Colonic mucosa (tissue), 4 donors: ENCODE results near the gene PARP16. TPM values are rescaled to one million over a fixed set of nuclear protein-coding genes. Genes with fewer than 3 reads are reported as not detected.
A peak's percentile ranks its signal among the peaks of the same experiment; 100 is the strongest.
"Not testable (repeated sequence)": the region's sequence is repeated elsewhere in the genome, so short reads cannot be mapped to it uniquely, and the experiment has no call there.

Experiments used
- DNase-seq: peaks from one replicate; pipeline ENCODE4 v3.0.0-alpha.2; 2020
- H3K27ac ChIP-seq: fragments of 200-600 bp; one replicate; pipeline ENCODE4 v1.8.0; 2021
- H3K27me3 ChIP-seq: fragments of 200-600 bp; one replicate; pipeline ENCODE4 v1.8.0; 2021
- H3K36me3 ChIP-seq: fragments of 200-600 bp; one replicate; pipeline ENCODE4 v1.8.0; 2021
- H3K4me1 ChIP-seq: fragments of 200-600 bp; one replicate; pipeline ENCODE4 v1.8.0; 2021; ENCODE audit warnings: mild to moderate bottlenecking
- H3K4me3 ChIP-seq: fragments of 200-600 bp; one replicate; pipeline ENCODE4 v1.8.0; 2021
- H3K9ac ChIP-seq, 2 donors: one replicate each; pipeline ENCODE4 v1.7.0; 2013; ENCODE audit warnings: control low read depth in 2 of 2, low read depth in 2 of 2, low read length in 2 of 2
- H3K9me3 ChIP-seq: fragments of 200-600 bp; one replicate; pipeline ENCODE4 v1.8.0; 2021
- CTCF ChIP-seq: fragments of 200-600 bp; IDR thresholded peaks from one replicate; pipeline ENCODE4 v1.8.0; 2022; ENCODE audit warnings: antibody characterized with exemption, mild to moderate bottlenecking
- intact Hi-C: fragments of 100-400 bp; cut with DNase I; formaldehyde crosslinking; loops from one replicate; pipeline ENCODE4 v1.14.1; 2022
- total RNA-seq, 2 donors: library from RNA; stranded (reverse); fragmentation: NEBNext Ultra II Directional in 1 of 2; extraction: Animal tissue kit (Norgen Biotek cat#: 25700) in 1 of 2; gene quantifications; one replicate each; pipeline ENCODE4 v1.2.1, GENCODE V29; 2021
- donor health status: healthy.
- donor health status: DM: no; HTN: no; CAD: no.
- donor health status: DM: no; HTN: no; CAD: no.

Gene PARP16
- total RNA-seq, 2 donors from 2014 or later: 9.5 to 9.9 TPM

GRCh38 chr15:65278480-65278879 lies 8.2 kb downstream of the PARP16 start:
- peak overlapping the region; percentile 46 for H3K27ac ChIP-seq
- no peak overlapping the region for H3K9ac ChIP-seq
- DNase-seq: no peak
- TF ChIP-seq CTCF: no peak
- no peaks in the 10 kb centered on the region for H3K36me3 ChIP-seq
- no peaks in the 10 kb centered on the region for H3K9me3 ChIP-seq
- no peaks in the 10 kb centered on the region for H3K27me3 ChIP-seq
- H3K4me1 ChIP-seq: no peaks in the 10 kb centered on the region
- intact Hi-C loops: loop anchor here (5.0 kb wide), 1 partner anchor 91 kb away; the partner anchor contains the start of gene CLPX
- H3K4me3 ChIP-seq: no peak overlapping the region

GRCh38 chr15:65277015-65277414 lies 9.7 kb downstream of the PARP16 start:
- no peaks in the 10 kb centered on the region for H3K9me3 ChIP-seq
- no peaks in the 10 kb centered on the region for H3K27me3 ChIP-seq
- intact Hi-C loops: loop anchor here (5.0 kb wide), 1 partner anchor 90 kb away; the partner anchor contains the start of gene CLPX
- no peak overlapping the region for H3K27ac ChIP-seq
- H3K36me3 ChIP-seq: no peaks in the 10 kb centered on the region
- H3K4me1 ChIP-seq: no peaks in the 10 kb centered on the region
- no peak for DNase-seq
- no peak overlapping the region for H3K4me3 ChIP-seq
- no peak overlapping the region for H3K9ac ChIP-seq
- TF ChIP-seq CTCF: no peak

- no peak overlapping the region for H3K4me3 ChIP-seq
- intact Hi-C loops: loop anchor here (5.0 kb wide), 1 partner anchor 88 kb away; the partner anchor contains the start of gene CLPX
- no peak overlapping the region for H3K27ac ChIP-seq
- no peaks in the 10 kb centered on the region for H3K4me1 ChIP-seq
- H3K9me3 ChIP-seq: no peaks in the 10 kb centered on the region
- no peak overlapping the region for H3K9ac ChIP-seq
- no peak for TF ChIP-seq CTCF
- H3K36me3 ChIP-seq: no peaks in the 10 kb centered on the region
- no peaks in the 10 kb centered on the region for H3K27me3 ChIP-seq
- DNase-seq: no peak
Observed at GRCh38 chr15:65275728-65276126, 11.0 kb downstream of the PARP16 start.

- Histone ChIP-seq H3K36me3 (no peaks in the 10 kb centered on the region), H3K27me3 (no peaks in the 10 kb centered on the region), H3K4me3 (no peak overlapping the region), H3K9ac (no peak overlapping the region), H3K9me3 (no peaks in the 10 kb centered on the region), H3K27ac (no peak overlapping the region), H3K4me1 (no peaks in the 10 kb centered on the region)
- intact Hi-C loops: loop anchor here (5.0 kb wide), 1 partner anchor 88 kb away; the partner anchor contains the start of gene CLPX
- DNase-seq: no peak
- TF ChIP-seq CTCF: no peak
Observed at GRCh38 chr15:65275104-65275727, 11.5 kb downstream of the PARP16 start.

- not testable (repeated sequence) for H3K36me3 ChIP-seq, H3K4me3 ChIP-seq, H3K9ac ChIP-seq, H3K9me3 ChIP-seq, H3K27me3 ChIP-seq, H3K4me1 ChIP-seq, H3K27ac ChIP-seq
- intact Hi-C loops: loop anchor here (5.0 kb wide), 2 partner anchors 74 to 239 kb away; no protein-coding TSS in a partner anchor
- peak; percentile 46 for TF ChIP-seq CTCF
- peak; percentile 67 for DNase-seq
Observed at GRCh38 chr15:65270811-65271545, 15.7 kb downstream of the PARP16 start.
